HS-5 (cell line): Measurements from ENCODE around the gene CDK17.

ENCODE experiments used
- DNase-seq: peaks from one replicate; pipeline ENCODE4 v3.0.0-alpha.2; 2012; ENCODE audit warnings: low read depth

Gene CDK17

GRCh38 chr12:96261557-96261956 lies 138.7 kb downstream of the CDK17 start:
- no peak for DNase-seq

DNA sequence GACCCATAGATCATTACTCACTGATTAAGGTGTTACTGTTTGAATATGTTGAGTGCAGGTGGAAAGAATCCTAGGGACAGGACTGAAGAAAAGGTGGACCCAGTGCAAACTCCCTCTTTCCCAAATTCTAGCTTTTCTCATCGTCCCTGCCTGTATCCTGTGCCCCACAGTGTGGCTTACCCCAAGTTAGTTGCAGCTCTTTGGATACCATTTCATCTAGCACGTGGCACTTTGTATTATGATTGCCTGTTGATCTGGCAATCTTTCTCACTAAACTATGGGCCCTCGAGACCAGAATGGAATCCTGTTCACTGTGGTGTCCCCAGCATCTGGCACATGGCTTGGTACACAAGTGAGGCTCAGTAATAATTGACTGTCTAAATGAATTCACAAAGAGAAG lies 139.6 kb downstream of the CDK17 start:
- no peak for DNase-seq

- DNase-seq, result no peak
Measured at GRCh38 chr12:96260231-96260630, 140.0 kb downstream of the CDK17 start.

DNA sequence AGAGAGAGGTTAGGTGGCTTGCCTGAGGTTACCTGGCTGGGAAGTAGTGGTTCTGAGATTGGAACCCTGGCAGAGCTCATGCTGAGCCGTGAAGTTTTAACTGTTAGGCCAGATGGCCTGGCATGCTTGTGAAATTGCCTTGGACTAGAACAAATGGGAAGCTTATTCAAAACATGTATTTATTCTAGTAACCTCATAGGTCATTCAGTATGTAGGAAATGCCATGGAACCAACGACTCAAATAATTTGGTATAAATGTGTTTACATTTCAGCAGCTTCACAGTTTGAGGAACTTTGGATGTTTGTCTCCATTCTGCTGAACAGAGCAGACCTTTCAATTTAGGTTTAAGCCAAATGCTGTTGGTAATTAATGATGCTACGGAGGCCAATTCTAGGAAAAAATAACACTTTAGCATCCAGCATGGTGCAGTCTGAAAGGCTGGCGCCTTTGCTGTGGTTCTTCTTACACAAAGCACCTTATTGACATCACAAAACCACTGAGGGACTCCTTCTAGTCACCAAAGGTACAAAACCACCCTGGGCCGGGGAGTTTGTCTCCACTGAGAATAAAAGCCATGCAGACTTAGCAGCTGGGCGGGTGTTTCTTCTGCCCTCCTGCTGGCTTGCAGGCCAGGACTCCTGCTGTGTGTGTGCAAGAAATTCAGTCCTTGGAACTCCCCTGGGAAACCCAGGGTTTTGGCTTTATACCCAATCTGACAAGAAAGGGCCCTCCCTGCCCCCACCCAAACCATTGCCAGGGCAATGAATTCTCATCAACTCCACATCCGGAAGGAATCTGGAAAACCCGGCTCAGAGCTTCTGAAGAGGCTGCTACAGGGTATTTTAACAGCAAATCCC lies 141.9 kb downstream of the CDK17 start:
- DNase-seq, result no peak

- no peak for DNase-seq
Measured at GRCh38 chr12:96257550-96258103, 142.6 kb downstream of the CDK17 start.

DNA sequence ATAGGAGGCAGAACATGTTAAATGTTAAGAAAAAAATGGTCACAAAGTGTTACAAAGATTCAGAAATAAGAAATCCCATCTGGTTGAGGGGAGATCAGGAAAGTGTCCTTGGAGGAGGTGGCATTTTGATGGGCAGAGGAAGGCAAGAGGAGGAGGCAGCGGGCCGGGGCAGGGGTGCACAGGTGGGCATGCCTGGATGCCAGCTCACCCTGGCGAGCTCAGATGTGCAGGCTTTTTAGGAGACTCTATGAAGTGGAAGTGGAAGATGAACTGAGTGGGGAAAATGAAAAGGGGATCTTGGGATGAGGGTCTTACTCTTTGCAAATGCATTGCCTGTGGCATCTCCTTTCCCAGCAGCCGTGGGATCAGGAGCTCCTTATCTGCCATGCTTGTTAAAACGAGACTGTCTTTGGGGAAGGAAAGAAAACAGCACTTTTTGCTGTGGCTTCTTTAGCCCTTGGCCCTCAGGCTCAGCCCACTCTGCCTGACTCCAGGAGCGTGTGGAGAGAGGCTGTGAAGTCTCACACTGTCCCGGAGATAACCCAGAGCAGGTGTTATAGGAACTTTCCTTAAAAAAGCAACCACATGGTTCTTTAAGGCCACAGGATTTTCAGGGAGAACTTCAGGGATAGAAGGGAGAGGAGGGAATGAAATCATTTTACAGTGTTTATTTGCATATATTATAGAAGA lies 143.4 kb downstream of the CDK17 start:
- DNase-seq, result no peak

DNA sequence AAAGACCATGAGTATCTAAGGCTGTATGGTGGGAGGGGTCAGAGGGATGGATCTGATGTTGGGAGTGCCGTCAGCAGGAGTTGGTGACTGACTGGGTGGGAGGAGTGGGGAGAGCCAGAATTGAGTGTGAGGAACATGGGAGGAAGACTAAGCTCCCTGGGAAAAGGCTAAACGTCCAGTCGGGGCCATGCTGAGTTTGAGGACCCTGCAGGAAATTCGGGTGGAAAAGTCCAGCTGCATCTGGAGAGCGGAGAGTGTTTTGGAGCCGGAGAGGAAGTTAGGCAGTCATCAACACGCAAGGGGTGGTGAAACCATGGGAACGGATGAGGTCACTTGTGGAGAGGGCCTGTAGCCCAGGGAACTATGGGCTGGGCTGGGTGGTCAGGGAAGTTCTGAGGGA lies 145.2 kb downstream of the CDK17 start:
- DNase-seq, result no peak

GRCh38 chr12:96250119-96250685 lies 150.0 kb downstream of the CDK17 start:
- no peak for DNase-seq

DNA sequence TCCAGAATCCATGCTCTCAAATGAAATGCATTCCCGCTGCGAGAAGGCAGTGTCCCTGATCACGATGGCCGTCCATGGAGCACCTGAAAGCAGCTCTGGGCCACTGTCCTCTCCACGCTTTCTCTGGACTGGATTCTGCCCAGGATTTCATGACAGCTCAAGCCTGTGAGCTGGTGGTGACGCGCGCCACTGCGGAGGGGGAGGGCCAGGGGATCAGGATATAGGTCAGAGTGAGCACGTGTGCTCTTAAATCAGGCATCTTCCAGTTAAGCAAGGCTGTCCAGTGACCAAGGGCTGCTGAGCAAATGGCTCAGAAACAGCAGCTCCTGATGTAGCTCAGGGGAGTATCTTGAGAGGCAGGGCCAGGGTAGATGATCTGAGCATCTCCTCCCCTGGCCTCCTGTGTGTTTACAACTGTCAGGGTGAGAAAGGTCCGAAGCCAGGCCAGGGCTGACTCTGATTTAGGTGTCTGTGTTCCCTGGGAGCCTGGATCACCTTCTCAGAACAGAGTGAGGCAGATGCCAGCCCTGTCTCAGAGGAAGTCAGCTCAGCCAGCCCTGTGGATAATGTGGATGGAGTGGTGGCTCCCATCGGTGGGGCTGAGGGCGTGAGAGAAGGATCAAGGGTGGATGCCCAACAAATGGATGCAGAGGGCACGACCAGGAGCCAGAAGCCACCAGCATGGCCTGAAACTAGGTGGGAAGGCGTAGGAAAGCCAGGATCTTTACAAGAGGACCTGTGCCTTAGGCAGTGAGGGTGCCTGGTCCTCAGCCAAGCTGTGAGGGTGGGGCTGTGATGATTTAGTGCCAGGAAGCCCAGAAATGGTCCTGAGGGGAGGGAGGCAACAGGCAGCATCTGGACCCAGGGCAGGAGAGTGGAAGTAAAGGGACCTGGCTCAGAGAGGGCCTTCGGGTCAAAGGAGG lies 150.8 kb downstream of the CDK17 start:
- DNase-seq, result no peak

- DNase-seq, result no peak
Measured at GRCh38 chr12:96248136-96248931, 151.9 kb downstream of the CDK17 start.

DNA sequence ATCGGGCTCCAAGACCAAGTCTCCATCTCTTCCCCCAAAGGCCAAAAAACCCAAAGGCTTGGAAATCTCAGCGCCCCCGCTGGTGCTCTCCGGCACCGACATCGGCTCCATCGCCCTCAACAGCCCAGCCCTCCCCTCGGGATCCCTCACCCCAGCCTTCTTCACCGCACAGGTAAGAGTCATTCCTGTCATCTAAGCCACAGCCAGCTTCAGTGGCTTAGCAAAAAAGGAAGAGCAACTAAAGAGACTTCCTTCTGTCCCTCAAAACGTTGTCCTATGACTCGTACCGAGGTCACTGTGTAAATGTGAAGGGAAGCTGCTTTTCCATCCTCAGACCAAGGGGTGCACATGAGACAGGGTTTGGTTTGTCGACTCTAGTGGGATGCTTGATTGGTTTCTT lies 152.7 kb downstream of the CDK17 start:
- DNase-seq, result no peak

GRCh38 chr12:96246926-96247505 lies 153.2 kb downstream of the CDK17 start:
- DNase-seq, result no peak

GRCh38 chr12:96244826-96245225 lies 155.4 kb downstream of the CDK17 start:
- DNase-seq, result no peak

GRCh38 chr12:96242597-96242996 lies 157.6 kb downstream of the CDK17 start:
- no peak for DNase-seq

DNA sequence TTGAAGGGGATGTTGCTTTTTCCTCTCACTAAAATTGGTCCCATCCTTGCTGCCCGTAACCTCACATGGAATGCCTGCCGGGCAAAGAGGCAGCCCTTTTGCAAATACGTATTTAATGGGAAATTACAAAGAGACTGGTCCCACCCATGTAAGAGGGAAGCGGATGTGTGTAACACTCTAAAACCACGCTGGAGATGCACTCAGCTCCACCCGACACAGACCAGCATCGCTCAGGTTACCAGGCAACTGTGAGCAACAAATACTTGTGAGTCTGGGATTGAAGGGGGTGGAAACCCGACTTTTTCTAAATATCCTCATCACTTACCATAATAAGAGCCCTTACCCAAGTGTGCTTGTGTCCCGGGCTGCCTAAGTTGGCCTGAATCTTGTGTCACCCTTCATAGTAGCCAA lies 158.4 kb downstream of the CDK17 start:
- DNase-seq, result no peak

DNA sequence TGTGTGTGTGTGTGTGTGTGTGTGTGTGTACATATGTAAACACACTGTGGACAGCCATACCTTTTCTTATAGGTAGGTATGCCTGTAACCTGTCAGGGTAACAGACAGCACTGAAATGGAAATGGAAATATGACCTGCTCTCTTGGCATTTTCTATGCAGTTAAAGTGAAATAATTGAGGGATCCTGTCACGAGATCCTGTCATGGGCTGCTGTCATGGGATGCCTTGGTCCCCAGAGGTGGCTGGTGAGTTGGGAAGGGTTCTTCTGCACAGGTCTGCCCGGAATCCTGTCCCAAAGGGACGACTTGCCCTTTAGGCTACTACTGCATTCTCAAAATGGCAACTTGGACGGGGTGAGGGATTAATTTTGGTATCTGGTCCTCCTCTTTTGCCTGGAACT lies 158.8 kb downstream of the CDK17 start:
- no peak for DNase-seq

DNA sequence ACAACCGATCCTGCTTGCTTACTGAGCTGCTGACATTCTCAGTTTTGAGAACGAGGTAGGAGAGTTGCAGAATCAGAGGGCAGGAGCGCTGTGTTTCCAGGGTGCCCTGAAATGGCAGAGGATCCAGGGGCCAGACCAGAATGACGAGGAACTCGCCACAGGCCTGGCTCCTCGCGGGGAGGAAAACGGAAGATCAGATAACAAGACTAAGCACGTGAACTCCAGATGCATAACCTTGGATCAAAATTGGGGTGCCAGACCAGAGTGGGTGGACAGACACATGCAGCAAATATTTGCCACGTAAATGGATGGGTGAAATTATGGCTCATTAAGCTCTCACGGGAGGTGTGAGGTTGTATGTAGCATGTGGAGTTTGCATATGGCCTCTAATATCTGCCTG lies 159.6 kb downstream of the CDK17 start:
- DNase-seq, result no peak

DNA sequence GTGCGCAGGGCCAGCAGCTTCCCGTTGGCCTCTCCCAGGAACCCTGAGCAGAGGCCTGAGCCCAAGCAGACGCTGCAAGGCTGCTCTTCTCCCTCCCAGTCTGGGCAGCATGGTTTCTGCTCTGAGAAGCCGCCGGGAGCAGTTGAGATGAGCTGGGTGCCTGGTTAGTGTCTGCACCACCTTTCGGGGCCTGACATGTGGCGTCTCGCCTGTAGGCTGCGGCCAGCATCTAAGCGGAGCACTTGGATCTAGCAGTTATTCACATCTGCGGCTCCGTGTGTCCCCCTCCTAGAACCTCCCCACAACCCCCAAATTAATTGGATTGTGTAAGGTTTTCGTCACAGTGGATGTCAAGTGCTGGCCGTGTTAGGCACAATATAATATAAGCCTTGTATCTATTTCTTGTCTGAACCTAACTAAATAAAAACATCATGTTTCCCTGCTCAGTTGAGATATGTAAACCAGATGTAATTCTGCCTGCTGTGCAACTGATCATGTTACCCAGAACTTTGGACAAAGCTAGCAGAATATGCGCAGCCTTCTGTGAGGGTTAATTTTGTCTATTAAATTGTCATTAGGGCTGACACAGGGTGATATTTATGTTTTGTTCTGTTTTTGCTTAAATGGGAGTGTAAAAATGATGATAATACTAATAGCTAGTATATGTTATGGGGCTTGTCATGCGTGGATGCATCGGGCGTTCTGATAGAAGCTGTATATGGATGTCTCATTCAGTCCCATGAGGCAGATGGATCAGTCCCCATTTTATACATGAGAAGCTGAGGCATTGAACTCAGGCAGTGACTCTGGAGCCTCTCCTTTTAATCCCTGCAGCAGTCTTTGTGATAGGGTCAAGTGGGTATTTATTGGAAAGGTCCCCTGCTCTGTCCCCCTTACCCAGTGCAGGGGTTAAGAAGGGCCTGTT lies 160.3 kb downstream of the CDK17 start:
- no peak for DNase-seq

GRCh38 chr12:96238336-96239047 lies 161.7 kb downstream of the CDK17 start:
- no peak for DNase-seq
